GM12878 (cell line): ENCODE results near the gene LGALS3BP. TPM values are rescaled to one million over a fixed set of nuclear protein-coding genes. Genes with fewer than 3 reads are reported as not detected.

Experiments used
- ATAC-seq: fragments of 200-7000 bp; cut with Tn5 transposase; 3 replicates; pipeline ENCODE4 v1.9.1; 2020; ENCODE audit warnings: mild to moderate bottlenecking, moderate library complexity
- BruUV-seq: library from RNA; stranded (reverse); fragments of 400-500 nt; replicated peaks from 2 replicates; lab custom pipeline; 2021; lab: Mats Ljungman, UMichigan
- CTCF ChIA-PET: fragments of 300-600 bp; sonication (Branson Sonifier 250); formaldehyde crosslinking; extraction: SDS; loops from one replicate; lab custom pipeline; 2021; ENCODE audit warnings: inconsistent platforms; lab: Yijun Ruan, JAX
- POLR2A ChIA-PET: fragments of 350-600 bp; formaldehyde crosslinking; extraction: SDS; loops from one replicate; lab custom pipeline; 2021; ENCODE audit warnings: inconsistent platforms; lab: Charles Lee
- RAD21 ChIA-PET: fragments of 300-600 bp; sonication (Branson Sonifier 250); formaldehyde crosslinking; loops from one replicate; lab custom pipeline; 2023; ENCODE audit warnings: antibody characterized with exemption; ENCODE audit not compliant: unreplicated experiment; lab: Charles Lee
- SMC1A ChIA-PET: fragments of 300-600 bp; sonication (Branson Sonifier 250); formaldehyde crosslinking; loops from one replicate; lab custom pipeline; 2023; ENCODE audit not compliant: unreplicated experiment, uncharacterized antibody; lab: Charles Lee
- DNase-seq: peaks from one replicate; pipeline ENCODE4 v3.0.0-alpha.2; 2011; ENCODE audit warnings: low read depth, low spot score
- FAIRE-seq: peaks from 3 replicates; lab custom pipeline; 2011; peaks lifted over from hg19 to GRCh38; lab: Jason Lieb, UNC
- H2AFZ ChIP-seq: 2 replicates; pipeline ENCODE4 v1.6.0; 2011; ENCODE audit warnings: low read depth, low read length, control low read depth; ENCODE audit not compliant: control insufficient read depth
- H3K27ac ChIP-seq: 2 replicates; pipeline ENCODE4 v1.5.1; 2011; ENCODE audit warnings: control low read depth; ENCODE audit not compliant: control insufficient read depth, insufficient read depth
- H3K27me3 ChIP-seq, 2 experiments: replicated peaks in 1 of 2; 2 replicates each; pipeline versions ENCODE4 v1.6.0 to v1.6.1; 2011; ENCODE audit warnings: low read length in 1 of 2; ENCODE audit not compliant: control insufficient read depth in 2 of 2, insufficient read depth in 2 of 2
- H3K36me3 ChIP-seq, 2 experiments: 2 replicates each; pipeline ENCODE4 v1.5.1; 2011; ENCODE audit warnings: low read length in 1 of 2; ENCODE audit not compliant: control insufficient read depth in 2 of 2, insufficient read depth in 2 of 2
- H3K4me1 ChIP-seq: 2 replicates; pipeline ENCODE4 v1.6.1; 2011; ENCODE audit warnings: mild to moderate bottlenecking, low read length, moderate library complexity, mixed read lengths; ENCODE audit not compliant: control insufficient read depth, insufficient read depth
- H3K4me2 ChIP-seq: 2 replicates; pipeline ENCODE4 v1.6.0; 2011; ENCODE audit warnings: control low read depth; ENCODE audit not compliant: control insufficient read depth, insufficient read depth
- H3K4me3 ChIP-seq: fragments of 200-600 bp; sonication (generic); 2 replicates; pipeline ENCODE4 v1.5.1; 2016
- H3K79me2 ChIP-seq: 2 replicates; pipeline ENCODE4 v1.6.0; 2011; ENCODE audit warnings: low read length; ENCODE audit not compliant: control insufficient read depth, insufficient read depth
- H3K9ac ChIP-seq: 2 replicates; pipeline ENCODE4 v1.8.0; 2011; ENCODE audit warnings: low read length, control low read depth, mixed read lengths; ENCODE audit not compliant: control insufficient read depth, insufficient read depth
- H3K9me3 ChIP-seq: replicated peaks from 3 replicates; pipeline ENCODE4 v1.5.1; 2011; ENCODE audit warnings: mild to moderate bottlenecking, low read length; ENCODE audit not compliant: control insufficient read depth, insufficient read depth
- H4K20me1 ChIP-seq: 2 replicates; pipeline ENCODE4 v1.6.0; 2011; ENCODE audit not compliant: control insufficient read depth, insufficient read depth
- CEBPZ ChIP-seq: fragments of 150-350 bp; IDR thresholded peaks from 2 replicates; pipeline ENCODE4 v1.6.1; 2016; ENCODE audit warnings: low read depth, low read length
- IKZF1 ChIP-seq: fragments of 450-650 bp; conservative IDR thresholded peaks from 2 replicates; pipeline ENCODE4 v1.6.1; 2017; ENCODE audit warnings: antibody characterized with exemption, mild to moderate bottlenecking
- JUNB ChIP-seq: IDR thresholded peaks from 2 replicates; pipeline ENCODE4 v1.6.1; 2016; ENCODE audit warnings: antibody characterized with exemption, mild to moderate bottlenecking
- JUND ChIP-seq: IDR thresholded peaks from 2 replicates; pipeline ENCODE4 v1.6.1; 2012; ENCODE audit warnings: low read depth, mild to moderate bottlenecking, low read length, improper control_type of control experiment, moderate library complexity
- POLR2AphosphoS5 ChIP-seq: IDR thresholded peaks from 2 replicates; pipeline ENCODE4 v1.6.1; 2011; ENCODE audit warnings: mild to moderate bottlenecking, low read length, inconsistent platforms
- TBL1XR1 ChIP-seq: IDR thresholded peaks from 2 replicates; pipeline ENCODE4 v1.6.1; 2012; ENCODE audit warnings: low read depth, low read length, improper control_type of control experiment
- ZBTB33 ChIP-seq: fragments of 450-650 bp; IDR thresholded peaks from 2 replicates; pipeline ENCODE4 v1.6.1; 2017; ENCODE audit warnings: mild to moderate bottlenecking
- ZBTB4 ChIP-seq: fragments of 450-650 bp; formaldehyde crosslinking; IDR thresholded peaks from 2 replicates; pipeline ENCODE4 v1.4.0; 2022; ENCODE audit warnings: mild to moderate bottlenecking, moderate library complexity
- ZBTB40 ChIP-seq: fragments of 450-650 bp; IDR thresholded peaks from 2 replicates; pipeline ENCODE4 v1.6.1; 2016; ENCODE audit warnings: mild to moderate bottlenecking, moderate library complexity, borderline replicate concordance
- WGBS: methylation state at CpG from one replicate; pipeline ENCODE4 v1.1.6; 2016; ENCODE audit warnings: low lambda C conversion rate; ENCODE audit not compliant: insufficient replicate concordance, insufficient coverage; ENCODE audit errors: missing lambda C conversion rate; 5-methylcytosine and 5-hydroxymethylcytosine counted together
- in situ Hi-C: fragments of 300-500 bp; cut with MboI; formaldehyde crosslinking; loops from 9 replicates; pipeline ENCODE4 v1.14.3; 2018; ENCODE audit warnings: mixed read lengths
- intact Hi-C: fragments of 100-400 bp; cut with micrococcal nuclease; formaldehyde crosslinking; loops from one replicate; pipeline ENCODE4 v1.14.2; 2022; ENCODE audit not compliant: unreplicated experiment
- polyA plus RNA-seq, 11 experiments: library from polyadenylated mRNA; depleted of rRNA in 4 of 11; unstranded in 6 of 11; stranded (reverse) in 5 of 11; fragments of >200 nt; fragmentation: Nextera tagmentation in 4 of 11; fragmentation: Illumina TruSeq in 1 of 11; extraction: Ambion mirVana in 4 of 11; extraction: Trizol in 1 of 11; gene quantifications; 1 replicate in 1 of 11; 2 replicates in 10 of 11; pipeline versions ENCODE4 v1.2.1 to v1.2.3, GENCODE V29; 2011 to 2016; ENCODE audit warnings: inconsistent platforms in 2 of 11, missing spikeins in 2 of 11, low read depth in 1 of 11
- total RNA-seq, 4 experiments: library from RNA; depleted of rRNA in 3 of 4; stranded (reverse); fragments of >200 nt in 3 of 4; fragmentation: Illumina TruSeq in 1 of 4; extraction: Trizol in 1 of 4; gene quantifications; 2 replicates each; pipeline versions ENCODE4 v1.2.1 to v1.2.3, GENCODE V29; 2013 to 2021

The LGALS3BP gene
- total and polyA plus RNA-seq, 10 of the 15 experiments (the other 5 are each of a cell fraction or from before 2014, with no cell fraction given): 0.52 to 5.2 (median 1.9) TPM

- ChIA-PET POLR2A (no interaction called here), SMC1A (no interaction called here), RAD21 (no interaction called here)
- no peak overlapping the region for H2AFZ ChIP-seq
- no peaks in the 10 kb centered on the region for H3K79me2 ChIP-seq
- 17% methylated on average over 2 of the region's 2 CpGs for WGBS
- FAIRE-seq (no peak), DNase-seq (no peak), ATAC-seq (no peak)
- no peaks in the 10 kb centered on the region for H3K36me3 ChIP-seq
- no peak overlapping the region for H3K4me3 ChIP-seq
- H3K4me1 ChIP-seq: no peaks in the 10 kb centered on the region
- peaks cover 10% of the 10 kb centered on the region; the same call in 2 of the 3 replicates for H3K9me3 ChIP-seq
- H3K4me2 ChIP-seq: no peak overlapping the region
- in situ Hi-C loops: no loop called here
- H3K27ac ChIP-seq: no peak overlapping the region
- no peak overlapping the region for H3K9ac ChIP-seq
- no peaks in the 10 kb centered on the region for H4K20me1 ChIP-seq
- intact Hi-C loops: no loop called here
- no peak for TF ChIP-seq JUND
- no peak for TF ChIP-seq POLR2AphosphoS5
- TF ChIP-seq ZBTB40: no peak
- no peak for TF ChIP-seq IKZF1
- TF ChIP-seq ZBTB4 (CRISPR knock-in tag): no peak
- no peak for TF ChIP-seq CEBPZ
- TF ChIP-seq ZBTB33: no peak
- no peak for TF ChIP-seq TBL1XR1
- no peak for TF ChIP-seq JUNB
- TF ChIP-seq, all 136 proteins: peak for 0
- CTCF ChIA-PET: no interaction called here
- peaks cover 0 to 1% of the 10 kb centered on the region in 2 experiments; a peak in 2 of 4 replicates for H3K27me3 ChIP-seq
- no TSS peak for BruUV-seq
Measured at GRCh38 chr17:78950870-78951269, 28.9 kb downstream of the LGALS3BP start.
